Measurements from ENCODE around the gene PDE4B. TPM values are rescaled to one million over a fixed set of nuclear protein-coding genes. Genes with fewer than 3 reads are reported as not detected.
"Not testable (repeated sequence)": the region's sequence is repeated elsewhere in the genome, so short reads cannot be mapped to it uniquely, and the experiment has no call there.

Gene PDE4B
- polyA plus RNA-seq, 12 donors, result 16.0 to 35.1 (median 19.6) TPM; not detected in 1

DNA sequence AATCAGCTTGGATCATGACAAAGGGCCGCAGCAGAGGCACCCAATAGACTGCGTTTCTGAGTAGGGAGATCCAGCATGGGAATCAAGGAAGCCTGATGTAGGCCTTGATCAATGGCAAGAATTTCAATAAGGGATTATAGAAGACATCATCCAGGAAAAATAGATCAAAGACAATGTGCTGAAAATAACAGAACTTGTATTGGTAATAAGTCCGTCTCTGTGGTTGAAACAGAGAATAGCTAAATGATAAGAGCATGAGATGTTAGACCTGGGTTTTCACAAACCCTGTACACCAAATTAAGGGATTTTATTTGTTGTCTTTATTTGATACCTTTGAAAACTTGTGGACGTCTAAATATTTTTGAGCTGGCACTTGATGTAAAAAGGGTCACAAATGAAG is 513.2 kb downstream of the PDE4B start:
- DNase-seq, result no peak

- DNase-seq, result no peak
These were observed 516.5 kb downstream of the PDE4B start for GRCh38 chr1:66309006-66309741.

- DNase-seq, result no peak
These were observed 518.4 kb downstream of the PDE4B start for GRCh38 chr1:66311092-66311491.

- DNase-seq, result no peak
These were observed 518.9 kb downstream of the PDE4B start for GRCh38 chr1:66311628-66312027.

DNA sequence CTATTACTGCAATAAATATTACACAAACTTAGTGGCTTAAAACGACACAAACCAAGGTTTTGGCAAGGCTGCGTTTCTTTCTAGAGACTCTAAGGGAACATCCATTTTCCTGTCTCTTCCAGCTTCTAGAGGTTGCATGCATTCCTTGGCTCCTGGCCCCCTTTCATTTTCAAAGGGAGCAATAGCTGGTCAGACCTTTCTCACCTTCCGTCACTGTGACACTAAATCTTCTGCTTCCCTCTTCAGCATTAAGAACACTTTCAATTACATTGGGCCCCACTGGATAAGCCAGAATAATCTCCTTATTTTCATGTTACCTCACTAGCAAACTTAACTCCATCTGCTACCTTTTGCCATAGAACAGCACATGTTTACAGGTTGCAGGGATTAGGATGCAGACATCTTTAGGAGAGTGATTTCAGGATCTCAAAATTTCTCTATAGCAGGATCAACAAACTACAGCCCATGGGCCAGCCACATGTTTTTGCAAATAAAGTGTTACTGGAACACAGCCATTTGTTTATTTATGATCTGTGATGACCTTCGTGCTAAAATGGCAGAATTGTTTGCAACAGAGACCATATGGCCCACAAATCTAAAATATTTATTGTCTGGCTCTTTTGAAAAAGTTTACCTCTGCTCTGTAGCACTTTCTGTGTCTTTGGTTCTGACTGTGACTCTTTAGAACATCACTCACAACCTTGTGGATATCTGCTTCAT is 519.7 kb downstream of the PDE4B start:
- no peak for DNase-seq

DNA sequence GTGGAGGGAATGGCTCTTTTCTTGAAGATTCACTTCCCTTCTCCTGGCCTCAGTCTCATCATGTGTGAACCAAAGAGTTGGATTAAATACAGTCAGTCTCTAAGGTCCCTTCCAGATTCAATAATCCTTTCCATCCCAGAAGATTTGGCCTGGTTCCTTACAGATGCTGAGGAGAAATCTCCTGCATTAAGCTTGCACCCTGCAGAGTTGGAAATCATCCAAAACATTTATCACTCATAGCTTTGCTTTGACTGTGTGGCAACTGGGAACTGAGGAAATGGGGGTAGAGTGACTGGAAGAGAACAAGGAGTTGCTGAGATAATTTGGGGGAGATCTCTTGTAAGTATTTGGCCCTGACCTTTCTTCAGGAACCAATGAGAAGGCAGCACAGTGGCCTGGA is 520.7 kb downstream of the PDE4B start:
- no peak for DNase-seq

DNA sequence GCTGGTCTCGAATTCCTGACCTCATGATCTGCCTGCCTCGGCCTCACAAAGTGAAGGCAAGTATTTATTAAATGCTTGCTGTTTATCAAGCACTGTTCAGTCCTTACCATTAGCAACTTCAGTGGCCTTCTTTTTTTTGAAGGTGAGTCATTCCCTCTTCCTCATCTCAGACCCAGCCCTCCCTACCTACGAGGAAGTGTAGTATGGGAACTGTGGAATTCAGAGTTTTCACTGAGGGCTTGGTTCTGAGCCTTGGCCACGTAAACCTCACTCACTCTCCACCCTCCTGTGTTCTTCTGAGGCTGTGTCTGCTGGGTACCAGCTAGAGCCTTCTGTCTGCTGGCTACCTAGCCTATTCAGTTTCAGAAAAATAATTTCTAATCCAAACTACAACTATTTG is 523.0 kb downstream of the PDE4B start:
- DNase-seq, result no peak

DNA sequence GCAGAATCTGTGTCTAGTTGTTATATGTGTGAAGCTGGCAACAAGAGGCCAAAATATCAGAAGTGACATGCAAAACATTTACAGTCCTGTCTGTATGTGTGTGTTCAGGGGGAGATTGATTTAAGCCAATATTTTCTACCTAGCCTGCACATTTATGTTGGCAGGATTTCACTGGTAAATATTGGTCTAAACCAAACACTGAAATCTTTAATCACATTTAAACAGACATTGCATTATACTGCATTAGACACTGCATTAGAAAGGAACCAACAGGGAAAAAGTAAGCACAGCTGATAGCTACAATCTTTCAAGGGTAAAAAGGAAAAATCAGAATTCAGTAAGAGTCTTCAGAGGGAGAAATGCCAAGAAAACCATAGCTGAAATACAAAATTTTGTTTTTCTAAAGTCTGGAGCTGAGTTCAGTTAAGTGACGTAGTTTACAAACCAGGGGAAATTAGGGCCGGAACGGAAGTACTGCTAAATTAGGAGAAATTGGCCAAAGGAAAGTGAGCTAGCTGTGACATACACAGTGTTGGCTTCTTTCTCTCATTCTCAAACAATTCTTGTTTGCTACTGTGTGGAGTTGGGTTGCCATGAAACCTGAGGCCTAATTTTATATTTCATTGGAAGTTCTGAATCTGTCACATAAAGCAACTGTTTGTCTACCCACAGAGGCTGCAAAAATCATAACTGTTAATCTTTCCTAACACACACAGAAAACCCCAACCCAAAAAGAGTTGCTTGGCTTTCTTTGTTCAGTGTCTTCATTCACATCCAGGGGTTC is 524.0 kb downstream of the PDE4B start:
- no peak for DNase-seq

GRCh38 chr1:66317248-66317515 is 524.5 kb downstream of the PDE4B start:
- no peak for DNase-seq

DNA sequence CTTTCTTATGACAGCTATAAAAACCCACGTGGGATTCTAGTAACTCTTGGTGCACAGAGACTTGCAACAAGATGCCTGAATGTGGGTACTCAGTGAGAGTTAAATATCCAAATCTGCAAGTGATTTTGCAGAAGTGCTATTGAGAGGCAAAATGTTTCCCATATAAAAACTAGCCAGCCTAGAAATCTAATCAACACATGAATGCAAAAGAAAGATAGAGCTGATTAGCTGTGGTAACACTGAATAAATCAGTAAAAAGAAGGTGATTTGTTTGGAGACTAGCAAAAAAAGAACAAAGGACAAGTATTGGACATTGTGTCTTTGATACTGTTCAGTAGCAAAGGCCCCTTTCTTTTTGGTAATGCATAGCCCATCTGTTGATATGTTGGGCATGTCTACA is 527.5 kb downstream of the PDE4B start:
- no peak for DNase-seq

DNA sequence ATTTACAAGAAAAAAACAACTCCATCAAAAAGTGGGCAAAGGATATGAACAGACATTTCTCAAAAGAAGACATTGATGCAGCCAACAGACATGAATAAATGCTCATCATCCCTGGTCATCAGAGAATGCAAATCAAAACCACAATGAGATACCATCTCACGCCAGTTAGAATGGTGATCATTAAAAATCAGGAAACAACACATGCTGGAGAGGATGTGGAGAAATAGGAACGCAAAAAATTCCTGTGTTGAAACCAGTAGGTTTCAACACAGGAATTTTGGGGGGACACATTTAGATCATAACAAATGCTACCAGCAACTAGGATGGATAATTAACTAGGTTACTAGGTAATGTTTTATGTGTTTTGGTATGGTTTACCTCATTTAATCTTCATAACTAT is 529.8 kb downstream of the PDE4B start:
- DNase-seq, result not testable (repeated sequence)

DNA sequence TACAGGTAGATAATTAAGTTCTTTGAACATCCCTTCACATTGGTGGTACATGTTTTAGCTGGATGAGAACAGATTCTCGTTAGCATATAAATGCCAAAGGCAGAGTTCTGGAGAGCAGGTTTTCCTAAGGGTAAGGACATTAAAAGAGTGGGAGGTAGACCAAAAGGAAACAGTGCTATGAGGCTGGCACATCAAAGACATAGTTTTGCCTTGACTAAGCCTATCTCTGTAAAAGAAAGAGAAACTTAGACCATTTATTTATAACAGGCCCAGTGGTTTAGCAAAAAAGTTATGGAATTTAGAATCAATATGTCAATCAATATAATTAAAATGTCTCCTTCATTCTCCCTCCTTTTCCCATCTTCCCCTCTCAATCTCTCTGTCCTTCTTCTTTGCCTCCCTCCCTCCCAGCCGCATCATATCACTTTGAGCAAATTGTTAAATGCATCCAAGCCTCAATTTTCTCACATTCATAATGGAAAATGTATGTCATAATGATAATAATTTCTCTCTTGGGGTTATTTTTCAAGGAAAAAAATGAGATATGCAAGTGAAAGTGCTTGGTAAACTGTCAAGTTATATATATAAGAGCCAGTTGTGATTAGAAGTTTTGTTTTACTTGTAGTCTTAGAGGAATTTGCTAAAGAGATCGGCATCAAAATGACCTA is 531.4 kb downstream of the PDE4B start:
- no peak for DNase-seq

- DNase-seq, result no peak
These were observed 533.1 kb downstream of the PDE4B start for GRCh38 chr1:66325594-66326380.

DNA sequence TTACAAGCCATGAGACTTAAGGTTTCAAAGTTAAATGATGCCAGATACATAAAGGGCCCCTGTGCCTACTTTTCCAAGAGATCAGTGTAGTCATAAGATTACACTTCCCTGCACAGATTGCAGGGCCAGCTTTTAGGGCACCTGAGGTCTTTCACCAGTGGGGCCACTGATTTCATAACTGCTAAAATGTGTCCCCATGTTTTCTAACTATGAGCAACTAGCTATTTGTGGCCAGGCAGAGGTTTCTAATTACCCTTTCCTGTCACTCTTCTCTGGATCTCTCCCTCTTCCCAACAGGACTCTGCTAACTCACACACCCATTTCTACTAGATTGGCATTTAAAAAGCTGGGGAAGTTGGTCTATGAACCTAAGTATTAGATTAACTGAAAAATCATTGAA is 534.2 kb downstream of the PDE4B start:
- no peak for DNase-seq

GRCh38 chr1:66327588-66327987 is 534.9 kb downstream of the PDE4B start:
- DNase-seq, result no peak

GRCh38 chr1:66328896-66329295 is 536.2 kb downstream of the PDE4B start:
- DNase-seq, result no peak

GRCh38 chr1:66330722-66331141 is 538.0 kb downstream of the PDE4B start:
- DNase-seq, result no peak

DNA sequence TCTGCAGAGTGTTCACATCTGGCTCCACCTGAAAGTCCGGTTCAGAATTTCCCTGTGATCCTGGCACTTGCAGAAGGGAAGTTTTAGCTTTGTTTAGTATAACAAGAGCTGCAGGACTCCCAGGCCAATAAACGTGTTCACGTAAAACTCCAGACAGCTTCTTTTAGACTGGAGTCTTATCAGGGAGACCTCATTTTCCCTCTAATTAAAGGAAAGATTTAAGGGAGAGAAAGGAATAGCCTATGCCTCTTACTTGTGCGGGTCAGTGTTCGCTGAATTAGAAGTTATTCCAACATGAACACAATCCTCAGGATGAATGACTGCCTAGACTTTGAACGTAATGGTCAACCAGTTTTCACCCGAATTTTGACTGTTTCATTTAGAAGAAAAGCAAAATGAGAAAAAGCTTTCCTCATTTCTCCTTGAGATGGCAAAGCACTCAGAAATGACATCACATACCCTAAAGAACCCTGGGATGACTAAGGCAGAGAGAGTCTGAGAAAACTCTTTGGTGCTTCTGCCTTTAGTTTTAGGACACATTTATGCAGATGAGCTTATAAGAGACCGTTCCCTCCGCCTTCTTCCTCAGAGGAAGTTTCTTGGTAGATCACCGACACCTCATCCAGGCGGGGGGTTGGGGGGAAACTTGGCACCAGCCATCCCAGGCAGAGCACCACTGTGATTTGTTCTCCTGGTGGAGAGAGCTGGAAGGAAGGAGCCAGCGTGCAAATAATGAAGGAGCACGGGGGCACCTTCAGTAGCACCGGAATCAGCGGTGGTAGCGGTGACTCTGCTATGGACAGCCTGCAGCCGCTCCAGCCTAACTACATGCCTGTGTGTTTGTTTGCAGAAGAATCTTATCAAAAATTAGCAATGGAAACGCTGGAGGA is 539.2 kb downstream of the PDE4B start:
- peak; percentile 85 for DNase-seq

DNA sequence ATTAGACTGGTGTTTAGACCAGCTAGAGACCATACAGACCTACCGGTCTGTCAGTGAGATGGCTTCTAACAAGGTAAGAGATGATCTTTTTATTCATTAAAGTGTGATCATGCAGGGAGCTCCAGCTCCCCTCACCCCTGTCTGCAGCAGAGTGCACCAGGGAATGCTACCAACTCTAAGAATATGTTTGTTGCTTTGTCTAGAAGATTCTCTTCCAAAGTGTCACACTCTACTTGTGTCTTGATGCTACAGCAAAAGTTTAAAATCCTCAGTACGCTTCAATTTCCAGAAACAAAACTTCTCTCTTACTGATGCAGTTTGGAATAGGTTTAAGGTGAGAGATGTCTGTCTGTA is 539.8 kb downstream of the PDE4B start:
- no peak for DNase-seq

GRCh38 chr1:66333466-66334199 is 540.9 kb downstream of the PDE4B start:
- DNase-seq, result no peak
